H9 (cell line): ENCODE results near the gene DENND5B. TPM values are rescaled to one million over a fixed set of nuclear protein-coding genes. Genes with fewer than 3 reads are reported as not detected.
A peak's percentile ranks its signal among the peaks of the same experiment; 100 is the strongest.

Source experiments
- DNase-seq: peaks from one replicate; pipeline ENCODE4 v3.0.0-alpha.2; 2017
- H2AFZ ChIP-seq: one replicate; pipeline ENCODE4 v1.6.1; 2013; ENCODE audit warnings: mild to moderate bottlenecking, low read length, control low read depth, moderate library complexity
- H2AK5ac ChIP-seq: 2 replicates; pipeline ENCODE4 v1.6.1; 2013; ENCODE audit warnings: low read length, control low read depth, mixed read lengths; ENCODE audit not compliant: insufficient read length
- H2BK120ac ChIP-seq: one replicate; pipeline ENCODE4 v1.6.1; 2013; ENCODE audit warnings: low read depth, mild to moderate bottlenecking, low read length, control low read depth, inconsistent platforms; ENCODE audit not compliant: poor library complexity, severe bottlenecking
- H2BK12ac ChIP-seq: 2 replicates; pipeline ENCODE4 v1.6.1; 2013; ENCODE audit warnings: low read length, control low read depth, mixed read lengths, low read depth; ENCODE audit not compliant: insufficient read length
- H2BK15ac ChIP-seq: 2 replicates; pipeline ENCODE4 v1.6.1; 2013; ENCODE audit warnings: low read depth, low read length, control low read depth
- H2BK20ac ChIP-seq: one replicate; pipeline ENCODE4 v1.6.1; 2013; ENCODE audit warnings: low read depth, mild to moderate bottlenecking, low read length, control low read depth, inconsistent platforms; ENCODE audit not compliant: poor library complexity, severe bottlenecking
- H2BK5ac ChIP-seq: 2 replicates; pipeline ENCODE4 v1.6.1; 2013; ENCODE audit warnings: low read length, control low read depth, mixed read lengths; ENCODE audit not compliant: insufficient read length
- H3K14ac ChIP-seq: 2 replicates; pipeline ENCODE4 v1.6.1; 2013; ENCODE audit warnings: low read length, control low read depth; ENCODE audit not compliant: insufficient read depth
- H3K18ac ChIP-seq: 2 replicates; pipeline ENCODE4 v1.6.1; 2013; ENCODE audit warnings: low read depth, mild to moderate bottlenecking, mixed read lengths, low read length, control low read depth; ENCODE audit not compliant: insufficient read length
- H3K23ac ChIP-seq: 2 replicates; pipeline ENCODE4 v1.6.1; 2013; ENCODE audit warnings: low read length, control low read depth, mixed read lengths, low read depth; ENCODE audit not compliant: insufficient read length
- H3K23me2 ChIP-seq: 2 replicates; pipeline ENCODE4 v1.6.1; 2013; ENCODE audit warnings: low read depth, mild to moderate bottlenecking, mixed read lengths, low read length, control low read depth; ENCODE audit not compliant: insufficient read length, poor library complexity, severe bottlenecking
- H3K27ac ChIP-seq: 2 replicates; pipeline ENCODE4 v1.5.1; 2013; ENCODE audit warnings: low read length, control low read depth, mixed read lengths, low read depth; ENCODE audit not compliant: insufficient read length
- H3K27me3 ChIP-seq: 2 replicates; pipeline ENCODE4 v1.6.1; 2013; ENCODE audit warnings: low read length, control low read depth, inconsistent platforms; ENCODE audit not compliant: insufficient read depth
- H3K4ac ChIP-seq: 2 replicates; pipeline ENCODE4 v1.6.1; 2013; ENCODE audit warnings: low read depth, mild to moderate bottlenecking, control low read depth, inconsistent platforms, low read length, moderate library complexity
- H3K4me1 ChIP-seq: 2 replicates; pipeline ENCODE4 v1.6.1; 2013; ENCODE audit warnings: low read length, control low read depth, inconsistent platforms; ENCODE audit not compliant: insufficient read depth
- H3K4me2 ChIP-seq: 2 replicates; pipeline ENCODE4 v1.6.1; 2013; ENCODE audit warnings: low read length, control low read depth, mixed read lengths; ENCODE audit not compliant: insufficient read length, insufficient read depth
- H3K56ac ChIP-seq: 2 replicates; pipeline ENCODE4 v1.6.1; 2013; ENCODE audit warnings: low read depth, mild to moderate bottlenecking, mixed read lengths, low read length, control low read depth; ENCODE audit not compliant: insufficient read length
- H3K79me1 ChIP-seq: 2 replicates; pipeline ENCODE4 v1.6.1; 2013; ENCODE audit warnings: low read depth, mild to moderate bottlenecking, moderate library complexity, low read length, control low read depth, inconsistent platforms; ENCODE audit not compliant: insufficient read depth, poor library complexity, severe bottlenecking
- H3K79me2 ChIP-seq: 2 replicates; pipeline ENCODE4 v1.6.1; 2013; ENCODE audit warnings: low read length, control low read depth, inconsistent platforms; ENCODE audit not compliant: insufficient read depth
- H3K9ac ChIP-seq: 2 replicates; pipeline ENCODE4 v1.6.1; 2013; ENCODE audit warnings: low read length, control low read depth, mixed read lengths; ENCODE audit not compliant: insufficient read length; ENCODE audit errors: extremely low read depth
- H3K9me3 ChIP-seq: one replicate; pipeline ENCODE4 v1.6.1; 2013; ENCODE audit warnings: low read depth, low read length, inconsistent platforms; ENCODE audit not compliant: control insufficient read depth
- H3T11ph ChIP-seq: one replicate; pipeline ENCODE4 v1.6.1; 2013; ENCODE audit warnings: mild to moderate bottlenecking, low read length, control low read depth, inconsistent platforms
- H4K20me1 ChIP-seq: one replicate; pipeline ENCODE4 v1.6.1; 2013; ENCODE audit not compliant: control insufficient read depth, insufficient read length, insufficient read depth
- H4K5ac ChIP-seq: 2 replicates; pipeline ENCODE4 v1.6.1; 2013; ENCODE audit warnings: low read depth, mild to moderate bottlenecking, mixed read lengths, low read length, control low read depth; ENCODE audit not compliant: insufficient read length
- H4K8ac ChIP-seq: replicated peaks from 2 replicates; pipeline ENCODE4 v1.6.1; 2013; ENCODE audit warnings: low read length, control low read depth, mixed read lengths, low read depth; ENCODE audit not compliant: insufficient read length
- H4K91ac ChIP-seq: 2 replicates; pipeline ENCODE4 v1.6.1; 2013; ENCODE audit warnings: low read depth, mild to moderate bottlenecking, moderate library complexity, mixed read lengths, low read length, control low read depth; ENCODE audit not compliant: insufficient read length
- H3K27ac Mint-ChIP-seq, 3 experiments: 2 replicates in 2 of 3; 3 replicates in 1 of 3; pipeline ENCODE4 v1.8.0; 2020 to 2021; ENCODE audit warnings: mixed read lengths in 3 of 3, mild to moderate bottlenecking in 1 of 3, moderate library complexity in 1 of 3
- H3K27me3 Mint-ChIP-seq: 2 replicates; pipeline ENCODE4 v1.8.0; 2021; ENCODE audit warnings: low read depth, mild to moderate bottlenecking, moderate library complexity, mixed read lengths
- H3K36me3 Mint-ChIP-seq, 3 experiments: 2 replicates in 2 of 3; 3 replicates in 1 of 3; pipeline ENCODE4 v1.8.0; 2020 to 2021; ENCODE audit warnings: low read depth in 3 of 3, mixed read lengths in 3 of 3; ENCODE audit not compliant: insufficient read depth in 1 of 3
- H3K4me1 Mint-ChIP-seq, 2 experiments: 2 replicates each; pipeline ENCODE4 v1.8.0; 2020; ENCODE audit warnings: mixed read lengths in 2 of 2
- H3K4me3 Mint-ChIP-seq, 2 experiments: 2 replicates in 1 of 2; 3 replicates in 1 of 2; pipeline ENCODE4 v1.8.0; 2020 to 2021; ENCODE audit warnings: mild to moderate bottlenecking in 2 of 2, mixed read lengths in 2 of 2, moderate library complexity in 1 of 2
- H3K9me3 Mint-ChIP-seq, 2 experiments: 2 replicates in 1 of 2; 3 replicates in 1 of 2; pipeline ENCODE4 v1.8.0; 2020; ENCODE audit warnings: mild to moderate bottlenecking in 2 of 2, mixed read lengths in 2 of 2, moderate library complexity in 1 of 2
- CTCF ChIP-seq: fragments of 200-600 bp; sonication (generic); conservative IDR thresholded peaks from 3 replicates; pipeline ENCODE4 v1.8.0; 2021; ENCODE audit warnings: antibody characterized with exemption, mild to moderate bottlenecking
- WGBS: extraction: QIAGEN DNeasy Blood & Tissue Kit; methylation state at CpG from one replicate; pipeline ENCODE4 v1.1.7; 2013; ENCODE audit warnings: missing lambda C conversion rate, low lambda C conversion rate, mixed read lengths; ENCODE audit not compliant: insufficient read length; ENCODE audit errors: extremely low coverage; 5-methylcytosine and 5-hydroxymethylcytosine counted together
- total RNA-seq: library from RNA; stranded (reverse); gene quantifications from 2 replicates; pipeline ENCODE4 v1.2.1, GENCODE V29; 2021

DENND5B gene
- total RNA-seq, 1 experiment from 2014 or later = 13.4 TPM

DNA sequence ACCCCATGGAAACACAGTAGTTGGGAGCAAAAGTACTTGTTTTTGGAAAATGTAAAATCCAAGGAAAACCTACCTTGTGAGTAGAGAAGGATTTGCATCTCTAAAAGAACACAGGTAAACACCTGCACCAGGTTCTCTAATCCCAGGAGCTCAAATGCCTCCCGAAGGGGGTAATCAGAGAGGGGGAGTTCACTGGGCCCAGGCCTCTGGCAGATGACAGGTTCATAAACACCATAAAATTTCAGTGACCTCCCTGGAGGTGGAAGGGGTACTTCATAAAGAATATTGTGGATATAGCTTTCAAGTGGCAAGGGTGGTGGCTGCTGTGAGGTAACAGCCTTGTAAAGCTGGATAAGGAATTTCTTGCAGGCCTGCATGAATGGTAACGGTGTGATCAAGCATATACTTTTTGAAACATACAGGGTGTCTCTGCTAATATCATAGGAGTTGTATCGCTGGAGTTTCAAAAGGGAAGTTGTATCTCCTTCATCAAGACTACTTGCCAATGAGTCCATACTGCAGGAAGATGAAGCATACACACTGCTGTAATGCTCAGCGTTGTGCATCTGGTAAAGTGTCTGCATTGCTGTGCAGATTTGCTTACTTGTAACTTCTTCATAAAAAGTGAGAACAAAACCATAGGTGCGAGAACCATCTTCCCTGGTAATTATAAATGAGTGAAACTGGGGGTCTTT lies 111.3 kb downstream of the DENND5B start:
- H4K20me1 ChIP-seq = no peaks in the 10 kb centered on the region
- no peak overlapping the region for H3K27ac ChIP-seq
- TF ChIP-seq CTCF = no peak

More for the DNA sequence above, 111.3 kb downstream of the DENND5B start:
- Mint-ChIP-seq H3K27me3 (no peaks in the 10 kb centered on the region), H3K36me3 (peaks cover 0 to 4% (median 2%) of the 10 kb centered on the region in 3 experiments; a peak in 3 of 7 replicates), H3K9me3 (no peaks in the 10 kb centered on the region), H3K4me1 (peaks cover 18 to 30% of the 10 kb centered on the region in 2 experiments), H3K4me3 (no peak overlapping the region), H3K27ac (peak overlapping the region in 1 of 3 experiments; percentile 65; a peak in 1 of 7 replicates)
- no peaks in the 10 kb centered on the region for H3K27me3 ChIP-seq
- no peaks in the 10 kb centered on the region for H3K23me2 ChIP-seq
- no peak overlapping the region for H2BK5ac ChIP-seq
- no peak overlapping the region for H3K4ac ChIP-seq
- H3K9ac ChIP-seq = no peak overlapping the region
- no peak overlapping the region for H3K4me2 ChIP-seq
- no peak overlapping the region for H2AFZ ChIP-seq
- H3K9me3 ChIP-seq = no peaks in the 10 kb centered on the region
- no peak overlapping the region for H3T11ph ChIP-seq
- no peak overlapping the region for H3K56ac ChIP-seq
- no peak overlapping the region for H2BK12ac ChIP-seq
- H3K23ac ChIP-seq = no peak overlapping the region
- H3K18ac ChIP-seq = no peak overlapping the region
- H2BK120ac ChIP-seq = no peak overlapping the region
- H2BK20ac ChIP-seq = no peak overlapping the region
- H3K79me1 ChIP-seq = no peaks in the 10 kb centered on the region
- H3K14ac ChIP-seq = no peak overlapping the region
- H3K4me1 ChIP-seq = no peaks in the 10 kb centered on the region
- H4K5ac ChIP-seq = no peak overlapping the region
- H2AK5ac ChIP-seq = no peak overlapping the region
- H4K91ac ChIP-seq = no peak overlapping the region
- H4K8ac ChIP-seq = no peak overlapping the region
- no peaks in the 10 kb centered on the region for H3K79me2 ChIP-seq
- no CpG with 5 or more reads among the region's 5 CpGs for WGBS
- DNase-seq = no peak
- no peak overlapping the region for H2BK15ac ChIP-seq
